ENCODE data around the gene IPO9.

IPO9 gene

DNA sequence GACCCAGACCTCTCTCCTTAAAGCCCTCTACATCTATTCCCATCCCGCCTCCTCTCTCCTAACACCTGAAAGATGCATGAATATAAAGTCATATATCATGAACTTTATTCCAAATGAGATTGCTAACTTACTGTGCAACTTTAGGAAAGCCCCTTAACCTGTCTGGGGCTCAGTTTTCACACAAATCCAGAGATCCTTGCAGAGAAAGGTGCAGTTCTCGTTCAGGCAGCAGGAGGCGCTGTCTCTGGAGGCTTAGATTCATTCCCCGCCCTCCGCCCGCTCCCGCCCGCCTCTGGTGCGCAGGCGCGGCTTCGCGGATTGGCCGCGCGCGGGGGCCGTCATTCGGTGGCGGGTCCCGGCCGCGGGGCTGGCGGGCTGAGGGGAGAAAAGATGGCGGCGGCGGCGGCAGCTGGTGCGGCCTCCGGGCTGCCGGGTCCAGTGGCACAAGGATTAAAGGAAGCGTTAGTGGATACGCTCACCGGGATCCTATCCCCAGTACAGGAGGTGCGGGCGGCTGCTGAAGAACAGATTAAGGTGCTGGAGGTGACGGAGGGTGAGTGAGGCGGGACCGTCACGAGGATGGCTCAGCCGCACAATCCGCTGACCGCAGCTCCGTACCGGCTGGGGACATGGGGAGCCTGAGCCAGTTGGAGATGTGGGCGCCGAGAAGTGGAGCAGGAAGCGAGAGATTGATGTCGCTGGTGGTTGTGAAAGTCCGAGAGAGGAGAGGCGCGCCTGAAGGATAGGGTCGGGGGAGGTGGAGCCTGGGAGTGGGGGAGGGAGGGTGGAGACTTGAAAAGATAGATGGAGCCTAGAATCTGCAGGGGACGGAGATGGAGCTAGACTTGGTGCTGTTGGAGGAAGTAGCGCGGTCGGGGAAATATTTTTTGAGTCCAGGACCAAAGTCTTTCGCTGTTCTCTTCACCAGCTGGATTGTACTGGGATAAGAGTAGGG, at the start of gene IPO9:
Gene IPO9 (plus strand): TSS at position 338 of the 955 bp plus-strand sequence. CDS start 53 bp downstream, at position 391.
- peak; percentile 96 for DNase-seq

DNA sequence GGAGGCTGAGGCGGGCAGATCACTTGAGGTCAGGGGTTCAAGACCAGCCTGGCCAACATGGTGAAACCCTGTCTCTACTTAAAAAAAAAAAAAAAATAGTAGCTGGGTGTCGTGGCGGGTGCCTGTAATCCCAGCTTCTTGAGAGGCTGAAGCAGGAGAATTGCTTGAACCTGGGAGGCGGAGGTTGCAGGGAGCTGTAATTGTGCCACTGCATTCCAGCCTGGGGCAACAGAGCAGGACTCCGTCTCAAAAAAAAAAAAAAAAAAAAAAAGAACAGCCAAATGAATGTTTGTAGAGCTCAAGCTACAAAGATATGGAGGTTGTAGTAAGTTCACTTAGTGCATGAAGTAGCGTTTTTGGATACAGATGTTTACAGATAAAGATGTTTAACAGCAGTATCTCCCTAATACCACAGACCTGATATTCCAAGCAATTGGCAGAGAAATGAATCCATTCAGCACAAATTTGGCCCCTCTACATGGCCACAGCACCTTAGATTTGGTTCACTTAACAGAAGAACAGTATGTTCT, 49.5 kb upstream of the IPO9 start:
- DNase-seq = no peak

DNA sequence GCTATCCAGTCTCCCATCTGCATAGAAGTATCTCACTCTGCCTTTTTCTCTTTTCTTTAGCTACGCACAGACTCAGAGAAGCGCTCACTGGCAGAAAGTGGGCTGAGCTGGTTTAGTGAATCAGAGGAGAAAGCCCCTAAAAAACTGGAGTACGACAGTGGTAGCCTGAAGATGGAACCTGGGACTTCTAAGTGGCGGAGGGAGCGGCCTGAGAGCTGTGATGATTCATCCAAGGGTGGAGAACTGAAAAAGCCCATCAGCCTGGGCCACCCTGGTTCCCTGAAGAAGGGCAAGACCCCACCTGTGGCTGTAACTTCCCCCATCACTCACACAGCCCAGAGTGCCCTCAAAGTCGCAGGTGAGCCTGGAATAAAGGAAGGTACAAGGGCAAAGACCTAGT, 48.0 kb upstream of the IPO9 start:
- no peak for DNase-seq

DNA sequence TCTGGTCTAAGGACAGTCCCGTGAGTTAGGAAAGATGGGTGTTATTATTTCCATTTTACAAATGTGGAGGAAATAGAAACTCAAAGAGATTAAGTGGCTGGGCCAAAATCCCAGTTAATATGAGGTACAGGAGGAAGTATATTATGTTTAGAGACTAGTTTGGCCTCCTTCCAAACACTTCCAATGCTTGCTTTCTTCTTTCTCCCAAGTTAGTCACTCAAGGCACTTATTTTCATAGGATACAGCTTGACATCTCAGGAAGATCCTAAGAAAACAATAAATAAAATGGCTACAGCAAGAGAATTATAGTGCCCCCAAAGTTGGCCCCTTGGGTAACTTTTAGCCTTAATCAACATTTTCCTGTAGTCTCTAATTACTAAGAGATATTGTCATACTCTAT, 47.5 kb upstream of the IPO9 start:
- no peak for DNase-seq

DNA sequence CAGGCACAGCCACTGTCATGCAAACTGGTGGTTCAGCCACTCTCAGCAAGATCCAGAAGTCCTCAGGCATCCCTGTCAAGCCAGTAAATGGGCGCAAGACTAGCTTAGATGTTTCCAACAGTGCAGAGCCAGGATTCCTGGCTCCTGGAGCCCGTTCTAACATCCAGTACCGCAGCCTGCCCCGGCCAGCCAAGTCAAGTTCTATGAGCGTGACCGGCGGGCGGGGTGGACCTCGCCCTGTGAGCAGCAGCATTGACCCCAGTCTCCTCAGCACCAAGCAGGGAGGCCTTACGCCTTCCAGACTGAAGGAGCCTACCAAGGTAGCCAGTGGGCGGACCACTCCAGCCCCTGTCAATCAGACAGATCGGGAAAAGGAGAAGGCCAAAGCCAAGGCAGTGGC, 46.6 kb upstream of the IPO9 start:
- no peak for DNase-seq

DNA sequence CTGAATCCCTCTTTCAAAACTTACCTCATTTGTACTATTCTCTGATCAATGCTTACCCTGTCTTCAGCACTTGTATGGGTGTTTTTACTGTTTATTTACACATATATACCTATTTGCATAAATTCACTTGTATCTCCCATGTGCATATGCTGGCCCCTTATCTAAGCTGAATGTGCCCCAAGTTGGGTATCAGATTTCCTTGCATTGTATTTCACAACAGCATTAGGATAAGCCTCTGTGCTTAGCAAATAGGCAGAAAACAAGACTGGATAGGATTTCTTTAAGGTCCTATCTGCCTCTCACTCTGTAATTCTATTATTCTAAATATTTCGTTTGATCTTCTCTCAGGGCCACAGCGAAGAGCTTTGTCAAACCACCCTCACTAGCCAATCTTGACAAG, 45.9 kb upstream of the IPO9 start:
- DNase-seq = no peak

DNA sequence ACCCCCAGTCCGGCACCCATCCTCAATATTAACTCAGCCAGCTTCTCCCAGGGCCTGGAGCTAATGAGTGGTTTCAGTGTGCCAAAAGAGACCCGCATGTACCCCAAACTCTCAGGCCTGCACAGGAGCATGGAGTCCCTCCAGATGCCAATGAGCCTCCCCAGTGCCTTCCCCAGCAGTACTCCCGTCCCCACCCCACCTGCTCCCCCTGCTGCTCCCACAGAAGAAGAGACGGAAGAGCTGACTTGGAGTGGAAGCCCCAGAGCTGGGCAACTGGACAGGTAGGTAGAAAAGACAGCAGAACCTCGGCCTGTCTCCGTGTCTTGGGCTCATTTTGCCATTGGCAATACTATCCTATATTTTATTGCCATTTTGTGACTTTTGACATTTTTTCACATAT, 45.4 kb upstream of the IPO9 start:
- no peak for DNase-seq

DNA sequence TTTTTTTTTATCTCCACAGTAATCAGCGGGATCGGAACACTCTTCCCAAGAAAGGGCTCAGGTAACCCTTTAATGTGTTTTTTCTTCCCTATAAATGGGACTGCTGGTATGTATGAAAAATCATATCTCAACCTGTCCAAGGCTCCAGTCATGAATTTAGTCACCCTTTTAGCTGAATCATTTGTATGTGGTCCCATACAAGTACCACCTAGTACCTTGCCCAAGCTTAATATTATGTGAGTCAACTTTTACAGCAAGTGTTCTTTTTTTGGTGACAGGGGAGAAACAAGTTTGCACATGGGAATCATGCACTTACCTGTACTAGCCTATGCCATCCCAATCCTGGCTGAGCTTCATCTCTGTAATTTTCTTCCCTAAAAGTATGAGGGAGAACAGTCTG, 43.7 kb upstream of the IPO9 start:
- DNase-seq = no peak

DNA sequence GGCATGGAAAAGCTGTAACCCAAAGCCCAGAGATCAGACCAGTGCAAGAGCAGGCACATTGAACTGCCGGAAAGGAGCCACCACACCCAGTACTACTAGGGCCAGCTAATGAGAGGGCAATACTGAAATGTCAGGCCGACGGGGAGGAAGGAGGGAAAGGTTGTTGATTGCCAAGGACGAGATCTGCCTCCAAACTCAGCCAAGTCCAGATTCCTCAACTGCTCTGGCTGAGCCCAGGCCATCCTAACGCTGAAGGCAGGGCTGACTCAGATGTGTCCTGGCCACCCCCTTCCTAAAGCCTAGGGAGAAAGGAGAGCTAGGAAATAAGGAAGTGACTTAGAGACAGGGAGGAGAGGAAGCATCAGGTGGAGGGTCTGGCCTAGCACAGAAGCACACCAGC, 42.1 kb upstream of the IPO9 start:
- DNase-seq = no peak

DNA sequence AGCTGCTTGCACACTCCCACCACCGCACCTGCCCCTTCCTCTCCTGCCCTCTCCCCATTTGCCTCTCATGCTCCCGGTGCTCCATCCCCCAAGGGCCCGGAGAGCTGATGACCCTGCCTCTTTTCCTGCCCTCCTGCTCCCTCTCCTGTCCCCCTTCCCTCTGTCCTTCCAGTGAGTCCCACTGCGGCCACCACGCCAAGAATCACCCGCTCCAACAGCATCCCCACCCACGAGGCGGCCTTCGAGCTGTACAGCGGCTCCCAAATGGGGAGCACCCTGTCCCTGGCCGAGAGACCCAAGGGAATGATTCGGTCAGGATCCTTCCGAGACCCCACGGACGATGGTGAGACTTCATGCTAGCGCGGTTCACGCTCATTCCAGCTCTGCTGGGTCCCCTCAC, 40.7 kb upstream of the IPO9 start:
- no peak for DNase-seq

DNA sequence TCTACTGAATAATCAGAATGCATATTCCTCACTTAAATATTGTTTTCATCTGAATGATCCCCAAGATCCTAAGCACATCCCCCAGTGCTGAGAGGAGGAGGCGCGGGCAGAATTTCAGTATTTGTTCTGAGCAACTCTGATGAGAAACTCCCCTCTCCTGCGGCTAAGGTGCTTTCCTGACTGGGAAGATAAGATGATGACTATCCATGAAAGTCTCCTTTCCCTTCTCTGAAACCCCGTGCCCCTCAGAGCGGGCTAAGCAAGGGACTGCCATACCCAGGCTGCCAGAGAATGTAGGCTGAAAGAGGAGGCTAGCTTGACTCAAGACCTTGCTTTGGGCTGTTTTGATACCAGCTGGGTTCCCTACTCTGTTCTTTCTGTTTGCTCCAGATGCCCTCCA, 39.7 kb upstream of the IPO9 start:
- no peak for DNase-seq

DNA sequence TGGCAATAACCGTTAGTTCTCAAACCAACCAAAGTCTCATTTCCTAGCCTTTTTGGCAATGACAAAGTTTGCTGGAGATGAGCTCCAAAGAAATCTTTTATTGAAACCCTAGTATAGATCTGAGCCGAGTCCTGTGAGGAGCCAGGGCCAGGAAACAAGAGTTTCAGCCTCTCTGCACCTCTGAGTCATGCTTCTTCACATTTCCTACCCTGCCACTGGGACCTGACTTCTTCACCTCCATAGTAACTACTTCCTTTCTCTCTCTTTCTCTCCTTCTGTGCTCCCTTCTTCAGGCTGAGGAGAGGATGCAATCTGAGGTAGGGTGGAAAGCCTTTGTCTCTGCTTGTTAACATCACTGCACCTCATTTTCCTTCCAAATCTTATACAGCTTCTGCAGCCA, 38.7 kb upstream of the IPO9 start:
- DNase-seq = no peak

DNA sequence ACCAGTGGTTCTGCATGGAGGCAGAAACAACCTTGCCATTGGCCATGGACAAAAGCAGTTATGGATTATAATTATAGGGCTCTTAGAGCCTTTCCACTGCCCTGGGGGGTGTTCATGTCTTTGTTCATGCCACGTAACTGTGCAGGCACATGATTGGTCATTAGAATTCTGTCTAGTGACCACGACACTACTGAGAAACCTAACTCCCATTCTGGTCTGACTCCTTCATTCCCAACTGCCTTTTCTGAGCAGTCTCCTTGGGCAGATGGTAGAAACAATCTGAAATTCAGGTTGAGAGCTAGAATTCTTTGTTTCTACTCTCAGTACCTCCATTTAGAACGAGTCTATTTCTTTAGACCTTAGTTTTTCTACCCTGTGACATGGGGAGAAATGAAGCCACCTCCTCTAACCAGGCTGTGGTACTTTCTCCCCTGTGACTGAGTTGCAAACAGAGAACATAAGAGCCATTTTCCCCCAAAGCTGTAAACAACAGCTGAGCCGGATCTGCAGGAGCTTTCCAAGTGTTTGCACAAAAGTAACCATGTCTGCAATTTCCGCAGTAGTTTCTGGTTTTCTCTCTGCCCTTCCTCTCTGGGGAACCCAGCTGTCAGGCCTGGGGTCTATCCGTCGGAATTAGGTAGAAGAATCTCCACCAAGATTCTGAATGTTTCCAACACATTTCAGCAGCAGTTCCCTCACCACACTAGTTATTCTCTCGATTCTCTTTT, 37.7 kb upstream of the IPO9 start:
- DNase-seq = peak; percentile 60

DNA sequence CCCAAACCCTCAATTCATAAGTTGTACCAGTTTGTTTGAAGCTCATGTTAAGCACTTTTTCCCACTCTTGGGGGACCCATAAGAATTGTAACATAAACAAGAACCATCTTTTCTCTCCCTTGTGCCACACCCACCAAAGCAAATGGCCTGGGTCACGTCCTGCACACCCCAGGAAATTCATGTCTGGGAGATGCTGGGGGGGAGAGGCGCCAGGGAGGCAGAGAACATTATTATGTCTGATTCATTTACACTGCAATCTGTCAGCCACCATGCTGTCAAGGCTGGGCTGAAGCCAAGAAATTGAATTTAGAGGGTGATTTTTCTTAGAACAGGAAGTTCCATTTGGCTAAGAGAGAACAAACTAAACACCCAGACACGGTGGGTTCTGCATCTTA, 37.2 kb upstream of the IPO9 start:
- DNase-seq = peak; percentile 63

DNA sequence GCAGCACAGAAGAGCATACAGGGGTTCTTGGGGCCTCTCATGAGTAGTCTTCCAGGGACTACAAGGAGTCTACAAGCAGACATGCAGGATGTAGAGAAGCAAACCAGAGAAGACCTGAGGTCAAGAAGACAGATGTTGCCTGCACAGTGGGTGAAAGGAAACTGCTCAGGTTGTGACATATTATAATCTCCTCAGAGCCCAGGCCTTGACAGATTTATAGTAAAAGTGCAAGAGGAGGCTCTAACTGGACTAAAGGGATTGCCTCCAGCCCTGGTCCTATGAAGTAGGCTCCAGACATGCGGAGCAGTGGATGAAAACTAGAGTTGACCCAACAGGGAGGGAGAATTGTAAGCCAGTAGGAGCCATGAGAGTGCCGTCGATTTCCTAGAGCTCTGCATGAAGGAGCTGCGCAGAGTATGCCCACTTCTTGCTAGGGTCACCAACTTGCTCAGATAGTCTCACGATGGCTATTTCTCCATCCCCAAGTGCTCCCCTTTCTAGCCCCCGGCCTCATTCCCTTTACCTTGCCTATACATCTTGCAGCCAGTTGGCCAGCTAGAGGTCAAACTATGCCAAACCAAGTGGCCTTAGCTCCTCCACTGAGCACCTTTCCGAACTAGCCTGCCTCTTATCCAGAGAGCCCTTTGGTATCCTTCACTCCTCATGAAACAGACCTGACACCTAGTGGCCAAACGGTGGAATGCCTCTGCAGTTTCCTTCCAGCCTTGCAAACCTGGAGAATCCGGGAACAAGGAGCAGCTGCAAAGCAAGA, 36.2 kb upstream of the IPO9 start:
- peak; percentile 81 for DNase-seq

DNA sequence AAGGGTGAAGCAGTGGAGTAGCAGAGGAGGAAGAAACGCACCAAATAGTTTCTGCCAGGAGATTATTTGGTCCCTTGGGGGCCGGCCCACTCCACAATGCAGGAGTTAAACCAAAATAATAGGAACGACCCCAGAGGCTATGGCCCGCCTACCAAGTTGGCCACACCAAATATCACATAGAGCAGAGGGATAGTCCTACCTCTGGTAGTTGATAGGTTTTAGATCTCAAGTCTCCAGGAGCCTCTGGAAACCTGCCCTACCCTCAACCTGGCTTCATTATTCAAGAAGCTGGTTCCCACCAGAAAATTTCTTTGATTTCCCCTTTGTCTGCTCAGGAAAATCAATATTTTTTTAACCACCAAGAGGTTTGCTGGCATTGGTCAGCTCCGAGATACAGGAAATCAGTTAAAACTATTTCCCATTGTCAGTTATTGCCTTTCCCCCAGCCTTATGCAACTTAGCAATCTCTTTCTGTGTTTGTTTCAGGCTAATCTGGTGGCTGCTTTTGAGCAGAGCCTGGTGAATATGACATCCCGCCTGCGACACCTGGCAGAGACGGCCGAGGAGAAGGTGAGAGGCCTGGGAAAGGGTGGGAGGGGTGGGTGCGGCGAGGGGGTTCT, 35.5 kb upstream of the IPO9 start:
- DNase-seq = no peak

DNA sequence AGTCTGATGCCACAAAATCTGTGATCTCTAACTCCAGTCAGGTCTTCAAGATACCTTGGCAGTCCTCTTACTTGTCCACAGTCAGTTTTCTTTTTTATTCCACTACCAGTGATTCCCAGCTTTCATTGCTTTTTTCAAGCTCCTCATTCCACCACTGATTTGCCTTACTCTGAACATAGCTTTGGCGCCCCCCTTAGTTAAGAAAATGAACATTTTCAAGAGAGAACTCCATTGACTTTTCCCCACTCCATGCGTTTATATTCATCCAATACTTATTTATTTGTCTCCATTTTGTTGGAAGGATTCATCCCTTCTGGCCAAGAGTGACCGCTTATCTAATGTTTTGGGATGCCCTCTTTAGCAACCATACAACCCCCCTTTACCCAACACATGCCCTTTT, 33.9 kb upstream of the IPO9 start:
- DNase-seq = no peak

DNA sequence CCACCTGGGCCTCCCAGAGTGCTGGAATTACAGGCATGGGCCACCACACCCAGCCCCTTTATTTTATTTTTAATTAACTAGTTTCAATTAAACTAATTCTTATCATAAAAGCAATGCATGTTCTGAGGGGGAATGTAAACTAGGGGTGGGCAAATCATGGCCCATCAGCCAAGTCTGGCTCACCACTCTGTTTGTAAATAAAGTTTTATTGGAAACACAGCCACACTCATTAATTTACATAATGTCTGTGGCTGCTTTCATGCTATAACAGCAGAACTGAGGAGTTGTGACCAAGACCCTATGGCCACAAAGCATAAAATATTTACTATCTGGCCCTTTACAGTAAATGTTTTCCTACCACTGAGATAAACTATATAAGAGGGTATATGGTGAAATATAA, 28.7 kb upstream of the IPO9 start:
- DNase-seq = no peak

DNA sequence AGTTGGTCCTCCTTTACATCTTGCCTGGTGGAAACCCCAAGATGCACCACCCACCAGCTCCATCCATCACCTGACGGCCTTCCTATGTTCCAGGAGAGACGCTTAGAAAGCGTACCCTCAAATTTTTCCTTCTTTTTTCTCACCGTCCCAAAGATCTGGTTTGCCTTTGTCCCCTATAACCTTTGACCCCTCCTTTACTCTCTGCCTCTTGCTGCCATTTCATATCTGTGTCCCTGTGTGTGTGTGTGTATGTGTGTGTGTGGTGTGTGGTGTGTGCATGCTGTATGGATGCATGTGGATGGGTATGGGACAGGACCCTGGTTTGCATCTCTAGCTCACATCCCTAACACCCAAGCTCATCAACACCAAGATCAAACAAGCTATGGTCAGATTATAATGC, 22.2 kb upstream of the IPO9 start:
- no peak for DNase-seq

DNA sequence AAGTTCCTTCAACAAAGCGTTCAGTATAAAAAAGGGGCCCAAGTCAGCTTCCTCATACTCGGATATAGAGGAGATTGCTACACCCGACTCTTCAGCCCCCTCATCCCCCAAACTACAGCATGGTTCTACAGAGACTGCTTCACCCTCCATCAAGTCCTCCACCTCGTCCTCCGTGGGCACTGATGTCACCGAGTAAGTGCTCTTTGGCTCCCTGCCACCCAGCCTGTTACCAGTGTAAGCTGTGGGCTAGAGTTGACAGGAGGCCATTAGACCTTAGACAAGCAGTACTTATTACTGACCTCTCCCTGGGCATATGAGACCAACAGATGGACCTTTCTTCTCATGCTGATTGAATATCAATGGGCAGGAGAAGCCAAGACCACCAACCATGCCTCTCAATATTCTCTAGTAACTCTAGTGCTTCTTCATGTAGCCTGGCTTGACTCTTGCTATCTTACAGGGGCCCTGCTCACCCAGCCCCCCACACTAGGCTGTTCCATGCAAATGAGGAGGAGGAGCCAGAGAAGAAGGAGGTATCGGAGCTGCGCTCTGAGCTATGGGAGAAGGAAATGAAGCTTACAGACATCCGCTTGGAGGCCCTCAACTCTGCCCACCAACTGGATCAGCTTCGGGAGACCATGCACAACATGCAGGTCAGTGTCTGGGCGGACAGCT, 20.9 kb upstream of the IPO9 start:
- no peak for DNase-seq

DNA sequence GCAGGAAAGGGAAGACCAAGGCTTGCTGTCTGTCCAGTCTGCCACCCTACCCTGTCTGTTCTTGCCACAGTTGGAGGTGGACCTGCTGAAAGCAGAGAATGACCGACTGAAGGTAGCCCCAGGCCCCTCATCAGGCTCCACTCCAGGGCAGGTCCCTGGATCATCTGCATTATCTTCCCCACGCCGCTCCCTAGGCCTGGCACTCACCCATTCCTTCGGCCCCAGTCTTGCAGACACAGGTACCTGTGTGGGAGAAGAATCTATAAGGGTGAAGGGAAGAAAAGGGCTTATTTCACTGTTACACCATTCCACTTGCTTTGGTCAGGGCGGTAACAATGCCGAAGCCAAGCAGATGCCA, 20.3 kb upstream of the IPO9 start:
- no peak for DNase-seq

DNA sequence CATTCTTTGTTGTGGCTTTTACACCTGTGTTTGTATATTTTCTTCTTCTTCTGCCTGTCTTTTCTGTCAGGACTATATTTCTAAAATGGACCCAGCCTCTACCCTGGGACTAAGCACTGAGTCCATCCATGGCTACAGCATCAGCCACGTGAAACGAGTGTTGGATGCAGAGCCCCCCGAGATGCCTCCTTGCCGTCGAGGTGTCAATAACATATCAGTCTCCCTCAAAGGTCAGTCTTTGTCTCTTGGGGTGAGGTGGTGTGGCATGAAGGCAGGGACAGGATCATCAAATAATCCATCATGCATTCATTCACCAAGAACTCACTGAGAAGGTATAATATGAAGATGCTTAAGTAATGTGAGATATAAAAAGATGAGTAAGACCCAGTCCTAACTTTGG, 19.1 kb upstream of the IPO9 start:
- DNase-seq = no peak
